Tibial artery (tissue), 4 donors: Measurements from ENCODE around the gene CACTIN.
"Not testable (repeated sequence)": the region's sequence is repeated elsewhere in the genome, so short reads cannot be mapped to it uniquely, and the experiment has no call there.

ENCODE experiments used
- DNase-seq, 2 donors: peaks; one replicate each; pipeline ENCODE4 v3.0.0-alpha.2; 2019
- H3K27ac ChIP-seq, 2 donors: fragments of 200-600 bp; sonication (generic) in 1 of 2; 1 replicate in 1 of 2; 2 replicates in 1 of 2; pipeline ENCODE4 v1.5.1; 2018 to 2019; ENCODE audit warnings: mild to moderate bottlenecking in 1 of 2
- H3K27me3 ChIP-seq, 2 donors: fragments of 200-600 bp; sonication (generic) in 1 of 2; one replicate each; pipeline versions ENCODE4 v1.5.1 to v1.6.0; 2016 to 2019
- H3K36me3 ChIP-seq, 3 donors: fragments of 200-600 bp; sonication (generic) in 2 of 3; one replicate each; pipeline ENCODE4 v1.5.1; 2016 to 2019; ENCODE audit warnings: mild to moderate bottlenecking in 2 of 3
- H3K4me1 ChIP-seq, 4 donors: fragments of 200-600 bp; sonication (generic) in 2 of 4; 1 replicate in 3 of 4; 2 replicates in 1 of 4; pipeline ENCODE4 v1.5.1; 2016 to 2019
- H3K4me3 ChIP-seq, 2 donors: fragments of 200-600 bp; sonication (generic) in 1 of 2; 1 replicate in 1 of 2; 2 replicates in 1 of 2; pipeline ENCODE4 v1.5.1; 2018 to 2019; ENCODE audit warnings: mild to moderate bottlenecking in 2 of 2
- H3K9me3 ChIP-seq, 3 donors: fragments of 200-600 bp; sonication (generic) in 1 of 3; one replicate each; pipeline ENCODE4 v1.5.1; 2016 to 2019
- intact Hi-C: fragments of 100-400 bp; cut with DNase I; formaldehyde crosslinking; loops from one replicate; pipeline ENCODE4 v1.15.0; 2023; ENCODE audit warnings: low total_unique reads
- TF ChIP-seq, protein P1 (sequence below), 2 experiments: fragments of 200-600 bp in 1 of 2; fragments of 450-650 bp in 1 of 2; IDR thresholded peaks; one replicate each; pipeline ENCODE4 v1.5.1; 2017 to 2019; ENCODE audit warnings: antibody characterized with exemption in 2 of 2, mild to moderate bottlenecking in 1 of 2, moderate library complexity in 1 of 2

The CACTIN gene

GRCh38 chr19:3651684-3652083 is 25.1 kb upstream of the CACTIN start:
- Histone ChIP-seq H3K9me3 (no peaks in the 10 kb centered on the region), H3K27ac (no peak overlapping the region), H3K4me1 (no peaks in the 10 kb centered on the region), H3K36me3 (peaks cover 55 to 85% (median 77%) of the 10 kb centered on the region in 3 donors), H3K27me3 (no peaks in the 10 kb centered on the region), H3K4me3 (no peak overlapping the region)
- intact Hi-C loops, result no loop called here
- TF ChIP-seq, protein P1, sequence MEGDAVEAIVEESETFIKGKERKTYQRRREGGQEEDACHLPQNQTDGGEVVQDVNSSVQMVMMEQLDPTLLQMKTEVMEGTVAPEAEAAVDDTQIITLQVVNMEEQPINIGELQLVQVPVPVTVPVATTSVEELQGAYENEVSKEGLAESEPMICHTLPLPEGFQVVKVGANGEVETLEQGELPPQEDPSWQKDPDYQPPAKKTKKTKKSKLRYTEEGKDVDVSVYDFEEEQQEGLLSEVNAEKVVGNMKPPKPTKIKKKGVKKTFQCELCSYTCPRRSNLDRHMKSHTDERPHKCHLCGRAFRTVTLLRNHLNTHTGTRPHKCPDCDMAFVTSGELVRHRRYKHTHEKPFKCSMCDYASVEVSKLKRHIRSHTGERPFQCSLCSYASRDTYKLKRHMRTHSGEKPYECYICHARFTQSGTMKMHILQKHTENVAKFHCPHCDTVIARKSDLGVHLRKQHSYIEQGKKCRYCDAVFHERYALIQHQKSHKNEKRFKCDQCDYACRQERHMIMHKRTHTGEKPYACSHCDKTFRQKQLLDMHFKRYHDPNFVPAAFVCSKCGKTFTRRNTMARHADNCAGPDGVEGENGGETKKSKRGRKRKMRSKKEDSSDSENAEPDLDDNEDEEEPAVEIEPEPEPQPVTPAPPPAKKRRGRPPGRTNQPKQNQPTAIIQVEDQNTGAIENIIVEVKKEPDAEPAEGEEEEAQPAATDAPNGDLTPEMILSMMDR (IDR thresholded peaks at IDR 0.05), result no peak
- DNase-seq, result no peak

DNA sequence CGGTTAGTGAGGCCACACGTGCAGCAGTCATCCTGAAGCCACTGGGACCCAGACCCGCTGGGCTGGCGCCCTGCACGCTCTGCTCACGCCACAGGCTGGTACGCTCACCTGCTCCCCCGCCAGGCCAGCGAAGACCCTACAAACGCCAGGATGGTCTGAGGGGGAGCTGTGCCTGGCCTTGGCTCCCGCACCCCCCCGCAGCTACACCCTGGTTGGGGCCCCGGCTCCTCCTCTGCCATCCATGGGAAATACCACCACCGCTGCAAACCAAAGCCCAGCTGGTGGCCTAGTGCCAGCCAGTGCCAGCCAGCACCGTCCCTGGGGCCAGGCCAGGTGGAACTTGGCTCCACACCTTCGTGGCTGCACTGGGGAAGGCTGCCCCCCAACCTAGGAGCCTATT is 23.3 kb upstream of the CACTIN start:
- H3K4me3 ChIP-seq, result no peak overlapping the region
- intact Hi-C loops, result no loop called here

DNA sequence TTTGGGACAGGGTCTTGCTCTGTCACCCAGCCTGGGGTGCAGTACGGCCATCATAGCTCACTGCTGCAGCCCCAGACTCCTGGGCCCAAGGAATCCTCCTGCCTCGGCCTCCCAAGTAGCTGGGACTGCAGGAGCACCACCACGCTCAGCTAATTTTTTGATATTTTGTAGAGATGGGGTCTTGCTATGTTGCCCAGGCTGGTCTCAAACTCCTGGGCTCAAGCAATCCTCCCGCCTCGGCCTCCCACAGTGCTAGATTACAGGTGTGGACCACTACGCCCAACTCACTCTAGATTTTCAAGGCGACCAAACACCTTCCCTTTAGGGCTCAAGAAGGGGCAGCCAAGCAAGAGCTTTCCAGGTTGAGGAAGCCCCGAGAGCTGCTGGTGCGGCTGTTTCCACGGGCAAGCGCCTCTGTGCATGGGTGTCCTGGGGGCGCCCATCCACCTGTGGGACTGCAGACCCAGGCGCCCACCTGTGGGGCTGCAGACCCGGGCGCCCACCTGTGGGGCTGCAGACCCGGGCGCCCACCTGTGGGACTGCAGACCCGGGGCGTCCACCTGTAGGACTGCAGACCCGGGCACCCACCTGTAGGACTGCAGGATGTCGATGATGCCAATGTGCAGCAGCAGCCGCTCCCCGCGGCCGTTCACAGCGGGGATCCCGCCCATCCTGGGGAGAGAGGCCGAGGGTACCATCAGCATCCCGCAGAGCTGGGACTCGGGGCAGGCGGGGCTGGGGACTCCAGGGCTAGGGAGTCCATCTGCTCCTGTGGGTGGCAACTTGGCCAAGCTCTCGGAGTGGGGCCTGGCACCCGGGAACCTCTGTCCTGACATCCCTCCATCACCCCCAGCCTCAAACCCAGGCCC is 21.7 kb upstream of the CACTIN start:
- Histone ChIP-seq H3K4me3 (no peak overlapping the region), H3K36me3 (peaks cover 47 to 92% (median 87%) of the 10 kb centered on the region in 3 donors), H3K27me3 (no peaks in the 10 kb centered on the region), H3K4me1 (peaks cover 0 to 14% (median 4%) of the 10 kb centered on the region in 4 donors), H3K27ac (no peak overlapping the region), H3K9me3 (no peaks in the 10 kb centered on the region)
- TF ChIP-seq, protein P1 (IDR thresholded peaks at IDR 0.05), result no peak
- DNase-seq, result no peak
- intact Hi-C loops, result no loop called here

More for the DNA sequence above, 23.3 kb upstream of the CACTIN start:
- peaks cover 0 to 9% (median 3%) of the 10 kb centered on the region in 4 donors for H3K4me1 ChIP-seq
- H3K27me3 ChIP-seq, result no peaks in the 10 kb centered on the region
- H3K27ac ChIP-seq, result no peak overlapping the region
- DNase-seq, result no peak
- H3K36me3 ChIP-seq, result peaks cover 55 to 86% (median 83%) of the 10 kb centered on the region in 3 donors
- TF ChIP-seq, protein P1 (IDR thresholded peaks at IDR 0.05), result no peak
- H3K9me3 ChIP-seq, result no peaks in the 10 kb centered on the region

DNA sequence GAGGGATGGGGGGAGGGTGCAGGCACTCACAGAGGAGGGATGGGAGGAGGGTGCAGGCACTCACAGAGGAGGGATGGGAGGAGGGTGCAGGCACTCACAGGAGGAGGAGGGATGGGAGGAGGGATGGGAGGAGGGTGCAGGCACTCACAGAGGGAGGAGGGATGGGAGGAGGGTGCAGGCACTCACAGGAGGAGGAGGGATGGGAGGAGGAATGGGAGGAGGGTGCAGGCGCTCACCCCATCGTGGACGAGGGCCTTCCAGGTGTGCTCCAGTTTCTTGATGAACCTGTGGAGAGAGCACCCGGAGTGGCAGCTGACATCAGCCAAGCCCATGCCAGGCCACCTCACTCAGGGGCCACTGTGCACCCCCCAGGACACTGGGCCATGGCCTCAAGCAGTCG is 20.5 kb upstream of the CACTIN start:
- DNase-seq, H3K9me3 ChIP-seq, H3K27ac ChIP-seq, H3K4me3 ChIP-seq, intact Hi-C loops, H3K27me3 ChIP-seq: not testable (repeated sequence)
- Histone ChIP-seq H3K4me1 (peaks cover 0 to 14% (median 4%) of the 10 kb centered on the region in 4 donors), H3K36me3 (peaks cover 44 to 92% (median 87%) of the 10 kb centered on the region in 3 donors)

- DNase-seq, result no peak
- H3K27ac ChIP-seq, result no peak overlapping the region
- intact Hi-C loops, result no loop called here
- peaks cover 42 to 92% (median 87%) of the 10 kb centered on the region in 3 donors for H3K36me3 ChIP-seq
- TF ChIP-seq, protein P1 (IDR thresholded peaks at IDR 0.05), result no peak
- H3K4me1 ChIP-seq, result peaks cover 0 to 14% (median 4%) of the 10 kb centered on the region in 4 donors
- no peak overlapping the region for H3K4me3 ChIP-seq
- H3K27me3 ChIP-seq, result no peaks in the 10 kb centered on the region
- no peaks in the 10 kb centered on the region for H3K9me3 ChIP-seq
Observed at GRCh38 chr19:3646336-3647092, 19.9 kb upstream of the CACTIN start.

DNA sequence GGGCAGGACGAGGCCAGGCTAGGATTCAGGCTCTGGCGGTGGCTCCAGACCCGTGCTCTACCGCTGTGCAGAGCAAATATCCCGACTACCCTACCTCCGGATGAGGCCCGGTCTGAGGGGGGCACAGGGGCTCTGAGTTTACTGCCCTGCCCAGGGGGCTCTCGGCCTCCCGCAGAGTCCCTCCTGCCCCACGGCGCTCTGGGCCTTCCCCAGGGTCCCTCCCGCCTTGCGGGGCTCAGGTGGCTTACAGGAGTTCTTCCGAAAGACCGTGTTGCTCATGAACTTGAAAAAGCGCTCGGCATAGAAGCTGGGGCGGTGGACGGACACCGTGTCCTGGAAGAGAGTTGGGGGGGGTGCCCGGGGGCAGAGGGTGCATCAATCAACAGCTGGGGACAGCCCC is 19.1 kb upstream of the CACTIN start:
- peaks cover 0 to 14% (median 4%) of the 10 kb centered on the region in 4 donors for H3K4me1 ChIP-seq
- H3K36me3 ChIP-seq, result peaks cover 39 to 92% (median 83%) of the 10 kb centered on the region in 3 donors
- H3K4me3 ChIP-seq, result no peak overlapping the region
- TF ChIP-seq, protein P1 (IDR thresholded peaks at IDR 0.05), result no peak
- no peaks in the 10 kb centered on the region for H3K9me3 ChIP-seq
- intact Hi-C loops, result no loop called here
- no peak for DNase-seq
- no peaks in the 10 kb centered on the region for H3K27me3 ChIP-seq
- peak overlapping the region; percentile 5 to 18 for H3K27ac ChIP-seq
